Activated CD4-positive, alpha-beta T cell treated with anti-CD3 and anti-CD28 coated beads for 48 hours (primary cell): Measurements from ENCODE around the gene SPOCK3.
"Not testable (repeated sequence)": the region's sequence is repeated elsewhere in the genome, so short reads cannot be mapped to it uniquely, and the experiment has no call there.

Experiments
- DNase-seq: peaks from one replicate; pipeline ENCODE4 v3.0.0-alpha.2; 2020

The SPOCK3 gene

DNA sequence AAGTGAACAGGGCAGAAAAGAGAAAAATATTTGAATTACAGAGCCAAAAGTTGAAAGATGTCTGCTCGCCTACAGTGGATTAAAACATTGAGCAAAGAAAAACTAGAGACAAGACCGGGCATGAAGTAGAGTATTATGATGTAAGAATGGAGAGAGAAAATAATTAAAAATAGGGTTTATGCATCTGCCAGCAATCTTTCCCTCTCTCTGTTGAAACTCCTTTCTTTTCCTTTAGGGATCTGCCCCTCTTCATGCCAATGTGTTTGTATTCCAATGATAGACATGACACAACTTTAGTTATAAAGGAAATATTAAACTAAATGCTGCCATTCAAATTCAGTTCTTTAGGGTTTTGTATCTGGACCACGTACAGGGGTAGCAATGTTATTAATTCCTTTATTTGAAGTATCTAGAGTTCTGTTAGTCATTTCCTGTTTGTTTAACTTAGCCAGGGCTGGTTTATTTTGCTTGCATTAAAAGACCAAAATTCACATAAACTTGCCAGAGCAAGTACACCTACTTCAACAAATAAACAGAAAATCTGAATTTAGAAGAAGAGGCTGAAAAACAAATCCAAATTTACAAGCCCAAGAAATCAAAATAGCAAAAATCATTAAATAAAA, 202.6 kb downstream of the SPOCK3 start:
- no peak for DNase-seq

DNA sequence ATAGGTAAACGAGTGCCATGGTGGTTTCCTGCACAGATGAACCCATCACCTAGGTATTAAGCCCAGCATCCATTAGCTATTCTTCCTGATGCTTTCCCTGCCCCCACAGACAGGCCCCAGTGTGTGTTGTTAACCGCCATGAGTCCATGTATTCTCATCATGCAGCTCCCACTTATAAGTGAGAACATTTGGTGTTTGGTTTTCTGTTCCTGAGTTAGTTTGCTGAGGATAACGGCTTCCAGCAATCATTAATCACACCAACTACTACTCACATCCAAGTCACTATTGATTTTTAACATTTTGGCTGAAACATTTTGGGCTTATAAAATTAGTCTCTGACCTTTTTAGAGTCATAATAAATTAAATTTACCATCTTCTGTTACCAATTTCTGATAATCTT, 205.3 kb downstream of the SPOCK3 start:
- no peak for DNase-seq

DNA sequence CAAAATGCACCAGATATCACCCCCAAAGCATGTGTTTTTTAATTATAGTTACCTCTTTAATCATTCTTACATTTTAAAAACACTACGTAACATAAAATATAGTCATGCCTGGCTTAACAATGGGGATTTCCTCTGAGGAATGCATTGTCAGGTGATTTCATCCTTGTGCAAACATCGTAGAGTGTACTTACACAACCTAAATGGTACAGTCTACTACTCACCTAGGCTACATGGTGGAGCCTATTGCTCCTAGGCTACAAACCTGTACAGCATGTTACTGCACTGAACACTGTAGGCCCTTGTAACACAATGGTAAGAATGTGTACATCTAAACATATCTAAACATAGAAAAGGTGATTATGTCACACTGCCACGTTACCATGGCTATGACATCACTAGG, 208.6 kb downstream of the SPOCK3 start:
- DNase-seq = no peak

DNA sequence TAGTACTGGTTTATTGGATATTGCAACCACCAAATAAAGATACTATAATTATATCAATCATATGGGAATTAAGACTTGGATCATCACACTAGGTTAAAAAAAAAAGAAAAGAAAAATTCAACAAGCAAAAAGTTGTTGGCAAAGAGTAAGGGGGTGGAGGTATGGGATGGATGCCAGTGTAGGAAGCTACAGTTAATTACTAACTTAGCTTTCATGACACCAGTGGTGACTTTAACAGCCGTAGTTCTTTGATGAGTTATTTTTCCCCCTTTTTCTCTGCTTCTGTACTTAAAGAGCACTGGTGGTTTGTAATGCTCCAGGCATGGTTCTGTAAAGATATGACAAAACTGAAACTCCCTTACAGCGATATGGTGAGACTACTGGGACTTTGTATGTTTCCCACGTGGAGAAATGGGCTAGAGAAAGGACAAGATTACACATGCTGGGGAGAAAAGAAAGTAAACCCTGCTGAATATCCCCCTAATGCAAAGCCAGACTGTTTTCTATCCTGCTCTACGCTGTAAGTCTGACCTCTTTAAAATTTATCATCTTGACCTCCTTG, 210.8 kb downstream of the SPOCK3 start:
- no peak for DNase-seq

DNA sequence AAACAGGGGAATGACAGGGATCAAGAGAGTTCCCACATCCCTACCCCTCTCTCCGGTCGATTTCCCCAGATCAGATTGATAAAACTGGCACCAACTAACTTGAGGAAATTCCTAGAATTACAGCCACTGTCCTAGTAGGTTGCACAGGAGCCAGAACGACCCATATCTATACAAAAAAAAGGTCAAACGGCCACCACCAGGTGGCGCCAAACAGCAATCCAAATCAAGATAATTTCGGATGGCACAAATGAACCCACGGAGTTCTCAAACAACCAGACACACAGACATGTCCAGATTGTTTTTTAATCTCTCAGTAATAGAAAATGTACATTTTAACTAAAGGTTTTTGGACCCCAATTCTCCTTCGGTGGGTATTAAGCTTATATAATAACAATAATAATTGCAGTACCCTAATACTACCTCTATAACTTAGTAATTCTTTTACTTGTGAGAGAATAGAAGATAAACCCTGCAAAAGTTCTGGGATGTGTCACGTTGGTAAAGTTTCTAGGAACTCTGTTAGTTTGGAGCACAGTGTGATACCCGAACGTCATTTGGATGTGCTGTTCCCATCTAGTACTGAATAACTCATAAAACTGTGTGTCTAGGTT, 212.6 kb downstream of the SPOCK3 start:
- peak; percentile 69 for DNase-seq

DNA sequence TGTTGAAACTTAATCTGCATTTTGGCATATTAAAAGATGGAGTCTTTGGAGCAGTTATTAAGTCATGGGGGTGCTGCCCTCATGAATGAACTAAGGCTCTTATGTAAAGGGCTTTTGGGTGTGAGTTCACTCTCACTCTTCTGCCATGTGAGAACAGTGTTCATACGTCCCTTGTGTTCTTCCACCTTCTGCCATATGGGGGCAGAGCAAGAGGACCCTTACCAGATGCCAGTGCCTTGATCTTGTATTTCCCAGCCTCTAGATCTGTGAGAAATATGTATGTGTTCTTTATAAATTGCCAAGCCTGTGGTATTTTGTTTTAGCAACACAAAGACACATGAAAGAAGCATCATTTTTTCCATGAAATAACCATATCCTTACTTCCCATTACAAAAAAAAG, 213.9 kb downstream of the SPOCK3 start:
- DNase-seq = no peak

DNA sequence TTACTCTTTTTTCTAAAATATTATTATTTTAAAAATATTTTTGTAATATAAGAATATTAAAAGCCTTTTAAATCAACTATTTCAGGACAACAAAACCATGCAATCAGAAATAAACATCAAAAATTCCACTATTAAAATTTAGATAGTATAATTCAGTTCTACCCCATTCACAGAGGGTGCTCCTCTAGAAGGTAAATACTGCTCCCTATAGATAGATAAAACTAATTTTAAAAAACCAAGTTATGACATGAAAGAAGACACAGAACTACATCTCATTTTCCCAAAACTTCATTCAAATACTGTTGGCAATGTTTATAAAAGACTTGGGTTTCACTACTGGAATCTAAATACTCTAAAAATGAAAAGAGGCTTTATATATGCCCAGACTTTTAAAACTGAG, 219.3 kb downstream of the SPOCK3 start:
- no peak for DNase-seq

DNA sequence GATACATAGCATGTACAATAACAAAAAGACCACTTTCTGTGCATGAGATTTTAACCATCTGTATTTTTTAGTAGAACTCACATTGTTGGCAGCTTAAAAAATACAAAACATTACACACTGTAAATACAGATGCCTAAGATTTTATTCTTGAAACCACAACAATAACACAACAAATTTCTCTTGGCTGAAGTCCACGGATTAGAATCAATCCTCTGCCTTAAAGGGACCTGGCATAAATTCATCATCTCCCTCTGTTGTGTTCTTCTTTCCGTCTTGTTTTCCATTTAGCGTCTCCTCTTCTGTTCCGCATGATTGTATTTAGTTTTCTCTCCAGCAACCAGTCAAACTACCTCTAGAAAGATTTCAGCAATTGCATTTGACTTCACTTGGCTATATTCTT, 231.0 kb downstream of the SPOCK3 start:
- no peak for DNase-seq

DNA sequence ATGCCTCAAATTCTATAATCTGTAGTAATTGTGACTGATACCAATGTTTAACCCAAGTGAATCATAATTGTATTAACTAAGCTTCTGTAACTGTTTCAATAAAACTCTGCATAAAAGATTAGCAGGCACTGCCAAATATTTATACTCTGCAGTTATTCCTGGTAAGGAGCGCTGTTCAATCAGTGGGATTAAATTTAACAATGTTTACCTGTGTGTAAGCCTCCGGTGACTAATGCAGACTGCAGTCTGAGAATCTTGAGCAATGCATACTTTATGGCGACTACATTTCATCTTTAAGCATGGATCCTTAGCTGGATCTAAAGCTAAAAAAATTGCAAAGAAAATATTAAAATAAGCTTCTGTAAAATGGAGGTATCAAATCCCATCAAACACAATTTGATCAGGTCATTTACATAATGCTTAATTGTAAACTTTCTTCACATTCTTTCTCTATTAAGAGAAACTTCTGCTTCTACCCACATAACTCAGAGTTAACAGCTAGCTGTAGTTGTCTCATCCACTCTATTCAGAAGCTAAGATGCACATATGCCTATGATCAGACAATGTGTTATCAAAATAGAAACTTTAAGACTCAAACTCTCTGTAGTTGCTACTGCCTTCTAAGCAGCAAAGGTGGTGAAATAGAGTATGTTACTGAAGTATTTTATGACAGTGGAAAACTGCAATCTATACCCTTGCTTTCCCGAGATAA, 234.0 kb downstream of the SPOCK3 start:
- no peak for DNase-seq

DNA sequence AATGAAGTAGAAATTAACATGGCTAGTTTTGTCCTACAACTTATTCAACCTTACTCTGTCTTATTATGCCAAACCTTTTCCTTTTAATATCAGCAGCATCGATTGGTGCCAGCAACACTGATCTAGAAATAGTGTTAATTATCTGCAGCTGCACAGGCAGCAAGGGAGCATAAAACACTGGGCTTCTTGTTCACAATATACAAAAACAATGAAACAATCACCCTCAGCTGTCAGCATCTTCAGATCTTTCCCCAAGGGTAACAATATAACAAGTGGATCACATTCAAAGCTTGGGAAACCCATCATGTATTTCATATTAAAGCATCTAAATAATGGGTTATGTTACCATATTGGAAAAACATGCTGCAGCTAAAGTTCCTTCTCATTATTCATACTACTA, 238.1 kb downstream of the SPOCK3 start:
- DNase-seq = no peak

DNA sequence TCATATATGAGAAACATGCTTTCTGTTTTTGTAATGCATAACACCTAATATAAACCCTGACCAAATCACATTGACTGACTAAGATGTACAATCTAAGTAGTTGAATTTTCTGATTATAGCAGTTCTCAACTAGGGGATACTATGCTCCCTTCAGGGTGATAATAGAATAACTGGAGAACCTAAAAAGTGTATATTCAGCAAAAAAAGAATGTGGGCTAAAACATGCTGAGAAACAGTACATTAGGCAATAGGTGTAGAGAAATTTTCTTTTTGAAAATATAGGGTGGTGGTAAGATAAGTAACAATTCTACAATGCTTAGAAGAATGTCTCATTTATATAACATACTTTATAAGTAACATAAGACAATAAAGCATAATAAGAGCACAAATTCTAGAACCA, 239.6 kb downstream of the SPOCK3 start:
- DNase-seq = no peak

DNA sequence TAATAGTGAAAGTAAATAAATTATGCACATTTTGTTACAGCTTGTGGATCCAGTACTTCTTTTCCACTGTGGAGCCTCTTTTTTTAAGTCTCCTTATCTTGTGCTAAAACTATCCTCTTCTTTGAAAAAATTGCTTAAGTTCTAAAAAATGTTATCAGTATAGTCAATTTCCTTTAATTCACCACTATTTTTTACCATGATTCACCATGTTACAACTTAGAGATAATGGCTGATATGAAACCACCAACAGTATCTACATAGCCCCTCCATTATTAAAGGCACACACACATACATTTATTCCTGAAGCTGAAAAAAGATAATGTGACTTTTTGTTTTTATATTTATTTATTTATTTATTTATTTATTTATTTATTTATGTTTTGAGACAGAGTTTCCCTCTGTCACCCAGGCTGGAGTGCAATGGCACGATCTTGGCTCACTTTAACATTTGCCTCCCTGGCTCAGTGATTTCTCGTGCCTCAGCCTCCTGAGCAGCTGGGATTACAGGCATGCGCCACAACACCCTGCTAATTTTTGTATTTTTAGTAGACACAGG, 243.2 kb downstream of the SPOCK3 start:
- DNase-seq = no peak

DNA sequence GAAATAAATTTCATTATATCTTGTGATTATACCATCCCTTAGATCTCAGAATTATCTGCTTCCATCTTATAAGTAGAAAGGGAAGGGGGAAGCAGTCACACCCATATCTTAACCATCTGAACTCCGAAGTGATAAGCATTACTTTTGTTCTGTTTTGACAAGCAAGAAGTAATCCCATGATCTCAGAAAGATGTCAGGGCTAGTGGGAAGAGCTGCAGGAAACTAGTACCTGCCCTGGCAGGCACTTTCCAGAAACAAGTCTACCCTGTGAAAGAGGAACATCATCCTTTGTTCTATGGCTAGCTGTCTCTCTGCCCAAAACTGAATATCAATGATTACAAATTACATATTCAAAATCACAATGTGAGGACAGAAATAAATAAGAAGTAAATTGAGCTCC, 244.4 kb downstream of the SPOCK3 start:
- DNase-seq = no peak

DNA sequence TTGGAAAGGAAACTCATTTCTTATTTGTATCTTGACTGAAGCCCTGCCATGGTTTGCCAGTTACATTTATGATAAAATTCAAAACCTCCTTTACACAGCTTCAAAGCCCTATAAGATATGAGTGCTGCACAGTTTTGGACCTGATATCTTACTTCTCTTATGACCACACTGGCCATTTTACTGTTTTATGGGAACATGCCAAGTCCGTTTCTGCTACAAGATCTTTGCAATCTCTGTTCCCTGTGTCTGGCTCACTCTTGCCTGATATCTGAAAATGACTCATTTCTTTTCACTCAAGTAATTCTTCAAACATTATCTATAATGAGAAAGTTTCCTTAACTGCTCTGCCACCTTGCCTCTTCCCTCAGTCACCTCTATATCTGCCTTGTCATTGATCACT, 247.3 kb downstream of the SPOCK3 start:
- DNase-seq = no peak

DNA sequence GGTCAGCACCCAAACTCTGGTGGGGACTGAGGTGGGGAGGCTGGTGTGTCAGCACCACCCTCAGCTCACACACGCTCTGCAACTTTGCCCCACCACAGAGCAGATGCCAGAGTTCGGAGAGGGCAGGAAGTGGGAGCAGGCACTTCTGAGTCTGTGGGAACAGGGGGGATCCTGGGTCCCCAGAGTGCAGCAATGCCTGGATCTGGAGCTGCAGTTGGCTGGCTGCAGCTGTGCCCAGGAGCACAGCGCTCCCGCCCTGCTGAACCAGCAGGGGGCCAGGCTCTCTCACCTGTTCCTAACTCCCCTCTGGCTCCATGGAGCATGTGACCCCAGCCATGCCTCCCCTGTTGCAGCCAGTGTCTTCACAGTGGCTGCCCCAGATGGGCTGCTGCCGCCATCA, 252.4 kb downstream of the SPOCK3 start:
- DNase-seq = no peak

DNA sequence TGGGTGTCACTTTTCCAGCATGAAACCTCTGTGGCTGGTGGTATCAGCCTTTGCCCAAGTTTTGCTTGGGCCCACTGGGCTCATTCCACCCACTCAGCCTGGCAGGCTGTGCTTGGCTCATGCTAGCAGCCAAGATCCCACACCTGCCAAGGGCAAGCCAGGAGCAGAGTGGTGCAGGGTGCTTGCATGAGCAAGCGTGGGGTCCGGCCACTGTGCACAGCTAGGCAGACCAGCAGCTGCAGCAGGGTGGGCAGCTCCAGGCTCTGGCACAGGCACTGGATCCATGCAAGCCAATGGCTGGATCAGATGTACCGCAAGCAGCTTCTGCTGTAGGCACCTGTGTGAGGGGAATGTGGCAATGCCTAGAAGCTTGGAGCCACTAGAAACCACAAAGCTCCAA, 253.9 kb downstream of the SPOCK3 start:
- no peak for DNase-seq

DNA sequence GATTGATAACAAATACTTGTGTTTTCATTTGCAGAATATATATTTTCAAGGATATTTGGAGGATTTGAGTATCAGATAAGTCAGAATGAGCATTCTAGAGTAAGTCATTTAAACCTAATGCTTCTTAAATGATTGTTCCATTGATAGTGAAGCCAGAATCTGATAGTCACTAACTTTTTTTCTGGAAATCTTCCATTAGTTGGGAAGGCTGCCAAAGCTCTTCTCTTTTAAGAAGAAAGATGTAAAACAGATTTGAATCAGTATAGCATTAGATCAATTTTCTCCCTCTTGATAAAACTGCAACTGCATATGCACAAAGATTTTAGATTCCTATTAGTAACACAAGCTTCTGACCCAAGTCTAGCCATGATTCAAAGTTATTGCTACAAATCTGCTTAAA, 256.7 kb downstream of the SPOCK3 start:
- DNase-seq = no peak

DNA sequence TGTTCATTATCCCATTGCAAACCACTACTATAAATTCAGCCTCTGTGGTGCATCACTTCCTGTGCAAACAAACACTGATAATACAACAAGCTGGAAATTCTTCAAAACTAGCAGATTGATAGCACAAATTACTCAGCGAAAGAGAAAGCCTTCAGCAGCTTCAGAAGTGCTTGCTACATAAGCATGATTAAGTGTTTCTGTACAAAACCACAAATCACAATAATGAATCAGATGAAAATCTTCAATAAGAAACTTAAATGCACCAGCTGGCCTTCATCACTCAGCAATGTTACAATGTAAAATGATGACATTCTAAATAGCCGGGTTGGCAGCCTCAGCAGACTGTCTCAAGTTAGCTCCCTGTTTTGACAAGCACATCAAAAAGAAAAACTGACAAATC, 262.2 kb downstream of the SPOCK3 start:
- DNase-seq = no peak

DNA sequence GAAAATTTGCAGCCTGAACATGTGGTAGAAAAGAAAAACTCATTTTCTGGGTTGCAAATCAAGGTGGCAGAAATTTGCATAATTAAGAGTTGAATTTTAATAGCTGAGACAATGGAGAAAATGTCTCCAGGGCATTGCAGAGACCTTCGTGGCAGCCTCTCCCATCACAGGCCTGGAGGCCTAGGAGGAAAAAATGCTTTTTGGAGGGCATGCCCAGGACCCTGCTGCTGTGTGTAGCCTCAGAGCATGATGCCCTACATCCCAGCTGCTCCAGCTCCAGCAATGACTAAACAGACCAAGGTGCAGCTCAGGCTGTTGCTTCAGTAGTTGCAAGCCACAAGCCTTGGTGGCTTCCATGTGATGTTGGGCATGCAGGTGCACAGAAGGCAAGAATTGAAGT, 266.1 kb downstream of the SPOCK3 start:
- not testable (repeated sequence) for DNase-seq

DNA sequence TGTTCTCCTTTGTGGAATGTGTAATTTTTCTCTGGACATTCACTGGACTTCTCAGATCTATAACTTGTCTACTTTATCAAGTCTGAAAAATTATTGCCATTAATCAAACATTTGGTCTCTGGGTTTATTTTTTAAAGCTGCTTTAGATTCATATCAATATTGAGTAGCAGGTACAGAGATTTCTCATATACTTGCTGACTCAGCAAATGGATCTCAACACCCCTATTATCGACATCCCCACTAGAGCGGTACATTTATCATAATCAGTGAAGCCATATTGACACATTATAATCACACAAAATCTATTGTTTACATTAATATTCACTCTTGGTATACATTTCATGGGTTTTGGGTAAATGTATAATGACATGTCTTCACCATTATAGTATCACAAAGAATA, 268.7 kb downstream of the SPOCK3 start:
- DNase-seq = no peak

DNA sequence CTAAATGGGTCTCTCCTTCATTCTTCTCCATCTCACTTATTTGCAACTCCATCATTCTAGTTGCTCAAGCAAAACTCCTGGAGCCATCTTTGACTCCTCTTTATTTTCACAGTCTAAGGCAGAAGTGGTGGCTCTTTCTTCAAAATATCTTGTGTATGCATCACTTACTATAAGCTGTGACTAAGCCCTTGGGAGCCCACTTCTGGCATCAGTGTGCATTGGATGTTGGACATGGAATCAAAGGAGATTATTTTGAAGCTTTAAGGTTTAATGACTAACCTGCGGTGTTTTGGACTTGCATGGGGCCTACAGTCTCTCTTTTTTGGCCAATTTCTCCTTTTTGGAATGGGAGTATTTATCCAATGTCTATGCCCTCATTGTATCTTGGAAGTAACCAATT, 276.8 kb downstream of the SPOCK3 start:
- no peak for DNase-seq

DNA sequence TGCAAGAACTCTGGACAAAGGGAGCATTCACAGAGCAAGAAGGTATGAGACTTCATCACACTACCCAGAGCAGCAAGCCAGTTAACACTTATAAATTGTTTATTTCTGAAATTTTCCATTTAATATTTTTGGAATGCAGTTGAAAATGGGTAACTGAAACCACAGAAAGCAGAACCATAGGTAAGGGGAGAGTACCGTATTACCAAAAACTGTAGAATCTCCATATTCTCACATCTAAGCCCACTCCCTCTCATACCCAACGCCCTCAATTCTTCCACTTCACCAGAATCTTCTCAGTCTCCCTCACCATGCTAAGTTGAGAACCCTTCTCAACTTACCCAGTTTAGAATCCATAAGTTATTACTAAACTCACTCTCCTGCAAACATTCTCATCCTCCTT, 277.8 kb downstream of the SPOCK3 start:
- no peak for DNase-seq

DNA sequence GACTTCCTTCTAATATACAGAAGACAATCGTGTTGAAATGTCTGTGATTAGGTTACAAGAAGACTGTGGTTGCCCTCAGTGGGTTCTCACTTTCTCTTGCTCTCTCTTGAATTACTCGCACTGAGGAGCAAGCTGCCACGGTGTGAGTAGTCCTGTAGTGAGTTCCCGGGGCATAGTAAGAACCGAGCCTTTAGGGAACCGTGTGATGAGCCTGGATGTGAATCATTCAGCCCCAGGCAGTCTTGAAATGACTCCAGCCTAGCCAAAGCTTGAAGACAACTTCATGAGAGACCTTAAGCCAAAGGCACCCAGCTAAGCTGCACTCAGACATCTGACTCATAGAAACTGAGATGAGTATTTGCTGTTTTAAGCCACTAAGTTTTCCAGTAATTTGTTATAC, 292.7 kb downstream of the SPOCK3 start:
- DNase-seq = peak; percentile 20

DNA sequence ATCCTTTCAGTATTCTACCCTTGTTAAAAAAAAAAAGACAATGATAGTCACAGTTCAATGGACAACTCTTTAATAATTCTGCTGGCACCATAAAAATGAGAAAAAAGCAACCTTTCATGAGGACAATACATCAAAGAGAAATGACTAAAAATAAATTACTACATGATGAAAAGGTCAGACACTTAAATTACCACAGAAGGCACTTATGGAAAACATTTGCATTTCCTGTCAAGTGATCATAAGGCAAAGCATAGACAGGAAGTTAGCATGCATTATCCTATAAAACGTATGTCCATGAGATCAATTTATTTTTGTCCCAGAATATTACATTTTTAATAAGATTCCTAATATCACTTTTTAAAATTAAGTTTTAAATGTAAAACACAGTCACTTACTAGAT, 303.8 kb downstream of the SPOCK3 start:
- no peak for DNase-seq
